A673 (cell line): ENCODE data around the gene PGM2L1. TPM values are rescaled to one million over a fixed set of nuclear protein-coding genes. Genes with fewer than 3 reads are reported as not detected.

Experiments
- BruUV-seq: library from RNA; stranded (reverse); fragments of 400-500 nt; replicated peaks from 2 replicates; lab custom pipeline; 2021; lab: Mats Ljungman, UMichigan
- CTCF ChIA-PET: fragments of 300-600 bp; sonication (Branson Sonifier 250); formaldehyde crosslinking; loops from one replicate; lab custom pipeline; 2022; ENCODE audit warnings: antibody characterized with exemption; lab: Charles Lee
- POLR2A ChIA-PET: fragments of 300-600 bp; sonication (Branson Sonifier 250); formaldehyde crosslinking; loops from one replicate; lab custom pipeline; 2022; ENCODE audit warnings: antibody characterized with exemption; ENCODE audit not compliant: low non-redundant PET; lab: Charles Lee
- DNase-seq: peaks from one replicate; pipeline ENCODE4 v3.0.0-alpha.2; 2015; ENCODE audit warnings: low spot score
- H3K27ac ChIP-seq: fragments of 200-600 bp; sonication (generic); 2 replicates; pipeline ENCODE4 v1.5.1; 2016; ENCODE audit warnings: mixed run types, low read depth, mild to moderate bottlenecking, mixed read lengths, antibody characterized with exemption, low read length; ENCODE audit not compliant: poor library complexity, severe bottlenecking
- H3K27me3 ChIP-seq: fragments of 200-600 bp; sonication (generic); replicated peaks from 2 replicates; pipeline ENCODE4 v1.6.1; 2017; ENCODE audit warnings: mixed run types, low read depth, mild to moderate bottlenecking, mixed read lengths, antibody characterized with exemption, low read length; ENCODE audit not compliant: insufficient read depth, poor library complexity
- H3K36me3 ChIP-seq: fragments of 200-600 bp; sonication (generic); 2 replicates; pipeline ENCODE4 v1.6.1; 2016; ENCODE audit warnings: mixed run types, mild to moderate bottlenecking, mixed read lengths, antibody characterized with exemption, low read length; ENCODE audit not compliant: insufficient read depth, poor library complexity, severe bottlenecking
- H3K4me1 ChIP-seq: fragments of 200-600 bp; sonication (generic); 2 replicates; pipeline ENCODE4 v1.6.1; 2017; ENCODE audit warnings: mixed run types, mild to moderate bottlenecking, mixed read lengths, antibody characterized with exemption, low read length; ENCODE audit not compliant: insufficient read depth, poor library complexity, severe bottlenecking
- H3K4me3 ChIP-seq: fragments of 200-600 bp; sonication (generic); 2 replicates; pipeline ENCODE4 v1.5.1; 2016; ENCODE audit warnings: low read depth, mixed run types, mild to moderate bottlenecking, mixed read lengths, low read length; ENCODE audit not compliant: poor library complexity, severe bottlenecking
- H3K9me3 ChIP-seq: fragments of 200-600 bp; sonication (generic); 2 replicates; pipeline ENCODE4 v1.6.1; 2016; ENCODE audit warnings: mixed run types, low read depth, mild to moderate bottlenecking, mixed read lengths, antibody characterized with exemption, low read length; ENCODE audit not compliant: poor library complexity, severe bottlenecking
- EZH2 ChIP-seq: fragments of 200-600 bp; sonication (generic); IDR thresholded peaks from 2 replicates; pipeline ENCODE4 v1.6.1; 2017; ENCODE audit warnings: borderline replicate concordance, low read depth, mild to moderate bottlenecking, mixed read lengths, antibody characterized with exemption, low read length; ENCODE audit not compliant: poor library complexity, severe bottlenecking
- intact Hi-C: fragments of 100-400 bp; cut with micrococcal nuclease; formaldehyde crosslinking; loops from one replicate; pipeline ENCODE4 v1.10.0; 2022; ENCODE audit not compliant: unreplicated experiment
- total RNA-seq: library from RNA; stranded (reverse); gene quantifications from 2 replicates; pipeline ENCODE4 v1.2.3, GENCODE V29; 2021
- TF ChIP-seq, protein P1 (sequence below): fragments of 300-800, 200-600 bp; sonication (generic); conservative IDR thresholded peaks from 2 replicates; pipeline ENCODE4 v1.5.1; 2017; ENCODE audit warnings: low read depth, mild to moderate bottlenecking, antibody characterized with exemption, low read length, moderate library complexity, mixed read lengths

The PGM2L1 gene
- total RNA-seq, 1 experiment from 2014 or later, result 18.2 TPM

DNA sequence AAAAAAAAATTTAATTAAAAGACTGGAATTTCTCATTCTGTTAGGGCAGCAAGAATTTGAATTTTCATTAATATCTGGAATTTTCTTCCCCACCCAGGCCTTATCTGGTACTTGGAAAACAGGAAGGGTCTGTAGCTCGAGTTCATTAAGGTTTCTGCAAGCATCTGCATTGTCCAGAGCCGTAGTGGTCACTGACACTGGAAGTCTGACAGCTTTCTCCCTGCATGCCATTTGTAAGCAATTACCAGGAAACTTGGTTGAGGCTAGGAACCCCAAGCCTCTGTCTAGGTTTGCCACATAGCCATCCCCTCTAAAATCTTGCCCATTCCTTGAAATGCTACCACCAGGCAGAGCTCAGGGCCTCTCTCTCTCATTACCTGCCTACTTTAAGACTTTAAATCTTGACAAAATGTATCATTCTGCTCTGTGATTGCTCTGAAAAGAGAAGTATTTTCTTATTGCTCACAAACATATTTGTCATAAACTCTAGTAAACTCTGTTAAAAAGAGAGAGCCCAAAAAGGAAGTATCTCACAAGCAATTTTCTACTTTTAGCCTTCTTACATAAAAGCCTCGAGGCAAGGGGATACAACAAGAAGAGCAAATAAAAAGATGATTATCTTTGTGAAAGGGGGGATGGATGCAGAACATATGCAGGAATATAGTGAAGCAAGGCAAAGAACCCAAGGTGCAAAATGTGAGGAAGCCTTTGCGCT is 5.5 kb upstream of the PGM2L1 start:
- Histone ChIP-seq H3K4me3 (no peak overlapping the region), H3K36me3 (no peaks in the 10 kb centered on the region), H3K27me3 (no peaks in the 10 kb centered on the region), H3K4me1 (no peaks in the 10 kb centered on the region), H3K9me3 (no peaks in the 10 kb centered on the region), H3K27ac (no peak overlapping the region)
- BruUV-seq, result no TSS peak
- POLR2A ChIA-PET, result no interaction called here
- TF ChIP-seq, protein P1, sequence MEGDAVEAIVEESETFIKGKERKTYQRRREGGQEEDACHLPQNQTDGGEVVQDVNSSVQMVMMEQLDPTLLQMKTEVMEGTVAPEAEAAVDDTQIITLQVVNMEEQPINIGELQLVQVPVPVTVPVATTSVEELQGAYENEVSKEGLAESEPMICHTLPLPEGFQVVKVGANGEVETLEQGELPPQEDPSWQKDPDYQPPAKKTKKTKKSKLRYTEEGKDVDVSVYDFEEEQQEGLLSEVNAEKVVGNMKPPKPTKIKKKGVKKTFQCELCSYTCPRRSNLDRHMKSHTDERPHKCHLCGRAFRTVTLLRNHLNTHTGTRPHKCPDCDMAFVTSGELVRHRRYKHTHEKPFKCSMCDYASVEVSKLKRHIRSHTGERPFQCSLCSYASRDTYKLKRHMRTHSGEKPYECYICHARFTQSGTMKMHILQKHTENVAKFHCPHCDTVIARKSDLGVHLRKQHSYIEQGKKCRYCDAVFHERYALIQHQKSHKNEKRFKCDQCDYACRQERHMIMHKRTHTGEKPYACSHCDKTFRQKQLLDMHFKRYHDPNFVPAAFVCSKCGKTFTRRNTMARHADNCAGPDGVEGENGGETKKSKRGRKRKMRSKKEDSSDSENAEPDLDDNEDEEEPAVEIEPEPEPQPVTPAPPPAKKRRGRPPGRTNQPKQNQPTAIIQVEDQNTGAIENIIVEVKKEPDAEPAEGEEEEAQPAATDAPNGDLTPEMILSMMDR, result no peak
- TF ChIP-seq EZH2, result no peak
- intact Hi-C loops, result no loop called here
- no peak for DNase-seq
- CTCF ChIA-PET, result no interaction called here

DNA sequence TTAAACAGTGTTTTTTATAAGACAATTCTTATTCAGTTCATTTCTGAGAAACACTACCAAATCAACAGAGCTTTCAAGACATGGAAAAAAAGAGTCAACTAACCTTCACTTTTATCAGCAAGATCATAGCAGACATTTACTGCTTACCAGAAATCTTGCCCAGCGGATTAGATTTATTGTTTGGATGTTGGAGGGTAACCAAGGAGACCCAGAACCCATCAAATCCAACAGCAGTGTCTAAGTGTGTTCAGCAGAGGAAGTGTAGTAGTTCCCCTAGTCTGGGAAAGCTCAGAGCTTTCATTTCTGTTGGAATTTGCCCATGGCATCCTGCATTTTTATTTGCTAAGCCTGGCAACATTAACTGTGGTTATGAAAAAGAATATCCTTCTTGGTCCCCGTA is 2.4 kb upstream of the PGM2L1 start:
- BruUV-seq, result no TSS peak
- Histone ChIP-seq H3K4me3 (no peak overlapping the region), H3K27ac (no peak overlapping the region), H3K36me3 (no peaks in the 10 kb centered on the region), H3K4me1 (no peaks in the 10 kb centered on the region), H3K9me3 (no peaks in the 10 kb centered on the region), H3K27me3 (no peaks in the 10 kb centered on the region)
- TF ChIP-seq, protein P1, result no peak
- ChIA-PET POLR2A (no interaction called here), CTCF (no interaction called here)
- intact Hi-C loops, result no loop called here
- DNase-seq, result no peak

DNA sequence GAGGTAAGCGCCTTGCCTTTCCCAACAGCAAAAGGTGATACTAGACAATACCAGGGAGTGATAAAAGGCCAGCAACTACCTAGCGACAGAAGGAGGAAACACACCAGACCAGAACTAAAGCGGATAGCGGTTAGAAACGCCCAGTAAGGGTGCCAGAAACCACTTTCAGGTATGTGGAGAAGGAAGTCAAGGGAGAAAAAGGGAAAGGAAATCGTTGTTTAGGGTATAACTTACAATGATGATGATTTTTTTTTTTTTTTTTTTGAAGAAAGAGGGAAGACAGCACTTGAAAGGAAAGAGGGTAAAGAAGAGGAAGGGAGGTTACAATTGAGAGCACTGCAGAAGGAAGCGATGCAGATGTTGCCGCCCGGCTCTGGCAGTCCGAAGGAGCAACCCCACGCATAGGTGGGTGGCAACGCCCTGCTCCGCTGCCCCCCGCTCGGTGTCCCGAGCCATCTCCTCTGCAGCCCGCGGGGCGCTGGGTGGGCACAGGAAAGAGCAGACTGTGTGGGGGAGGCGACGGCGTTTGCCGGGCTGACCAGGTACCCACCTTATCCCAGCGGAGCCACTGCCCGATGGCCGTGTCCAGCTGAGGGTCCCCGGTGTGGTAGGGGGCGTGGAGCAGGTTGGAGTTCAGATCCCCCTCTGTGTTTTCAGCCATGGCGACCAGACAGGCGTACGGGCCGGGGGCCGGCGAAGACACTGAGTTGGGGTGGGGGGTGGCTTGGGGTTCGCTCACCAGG is 561 bp downstream of the PGM2L1 start:
- no TSS peak for BruUV-seq
- H3K9me3 ChIP-seq, result no peaks in the 10 kb centered on the region
- TF ChIP-seq, protein P1, result 0 out of 2 replicates have a peak, but pooled peaks have one; percentile 17
- no peak for TF ChIP-seq EZH2
- intact Hi-C loops, result no loop called here
- ChIA-PET POLR2A (interaction anchor here (0.6 to 1.1 kb wide), 2 partner anchors 20 to 69 kb away, joined by 3 read pairs; no protein-coding TSS in a partner anchor), CTCF (no interaction called here)
- H3K36me3 ChIP-seq, result no peaks in the 10 kb centered on the region
- H3K27me3 ChIP-seq, result no peaks in the 10 kb centered on the region
- peak overlapping the region; percentile 82 for H3K27ac ChIP-seq
- DNase-seq, result peak; percentile 58
- H3K4me3 ChIP-seq, result peak overlapping the region; percentile 87
- H3K4me1 ChIP-seq, result no peaks in the 10 kb centered on the region
